Measurements from ENCODE around the gene FCN2. TPM values are rescaled to one million over a fixed set of nuclear protein-coding genes. Genes with fewer than 3 reads are reported as not detected.

Gene FCN2
- total RNA-seq, 1 donor from 2014 or later: not detected

DNA sequence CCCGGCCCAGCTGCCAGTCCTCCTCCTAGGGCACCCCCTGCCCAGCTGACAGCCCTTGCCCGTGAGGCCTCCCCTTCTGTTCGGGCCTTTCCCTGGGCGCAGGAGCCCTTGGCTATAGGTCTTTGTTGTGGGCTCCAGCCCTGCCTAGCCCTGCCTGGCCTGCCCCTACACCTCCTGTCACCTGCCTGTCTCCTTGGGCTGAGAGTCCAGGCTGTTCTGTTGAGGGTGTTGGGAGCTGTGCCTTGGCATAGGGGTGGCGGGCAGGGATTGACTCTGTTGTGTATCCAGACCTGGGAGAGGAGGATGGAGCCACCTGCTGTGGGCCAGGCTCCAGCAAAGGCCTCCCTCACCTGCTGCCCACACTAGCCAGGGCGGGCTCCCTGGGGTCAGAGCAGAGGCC lies 11.6 kb downstream of the FCN2 start:
- H3K27me3 Mint-ChIP-seq (ENCODE audit: low read depth): peaks cover 2% of the 10 kb centered on the region
- H3K27ac Mint-ChIP-seq: no peak overlapping the region
- TF ChIP-seq CTCF (IDR thresholded peaks at IDR 0.05; ENCODE audit: unreplicated experiment): no peak
- H3K9me3 Mint-ChIP-seq: no peaks in the 10 kb centered on the region
- peaks cover 21% of the 10 kb centered on the region for H3K4me1 Mint-ChIP-seq
- peak in 1 of 2 experiments; percentile 14 for DNase-seq (ENCODE audit: low spot score in 2 of 2, unreplicated experiment in 2 of 2)
- H3K36me3 Mint-ChIP-seq: no peaks in the 10 kb centered on the region
- no peak overlapping the region for H3K4me3 Mint-ChIP-seq

- H3K36me3 Mint-ChIP-seq: no peaks in the 10 kb centered on the region
- H3K4me3 Mint-ChIP-seq: no peak overlapping the region
- TF ChIP-seq CTCF (IDR thresholded peaks at IDR 0.05; ENCODE audit: unreplicated experiment): no peak
- H3K27ac Mint-ChIP-seq: no peak overlapping the region
- H3K27me3 Mint-ChIP-seq (ENCODE audit: low read depth): peaks cover under 1% of the 10 kb centered on the region
- H3K9me3 Mint-ChIP-seq: no peaks in the 10 kb centered on the region
- peak in 1 of 2 experiments; percentile 24 for DNase-seq (ENCODE audit: low spot score in 2 of 2, unreplicated experiment in 2 of 2)
- peaks cover 21% of the 10 kb centered on the region for H3K4me1 Mint-ChIP-seq
Observed at GRCh38 chr9:134892820-134893420, 12.3 kb downstream of the FCN2 start.

DNA sequence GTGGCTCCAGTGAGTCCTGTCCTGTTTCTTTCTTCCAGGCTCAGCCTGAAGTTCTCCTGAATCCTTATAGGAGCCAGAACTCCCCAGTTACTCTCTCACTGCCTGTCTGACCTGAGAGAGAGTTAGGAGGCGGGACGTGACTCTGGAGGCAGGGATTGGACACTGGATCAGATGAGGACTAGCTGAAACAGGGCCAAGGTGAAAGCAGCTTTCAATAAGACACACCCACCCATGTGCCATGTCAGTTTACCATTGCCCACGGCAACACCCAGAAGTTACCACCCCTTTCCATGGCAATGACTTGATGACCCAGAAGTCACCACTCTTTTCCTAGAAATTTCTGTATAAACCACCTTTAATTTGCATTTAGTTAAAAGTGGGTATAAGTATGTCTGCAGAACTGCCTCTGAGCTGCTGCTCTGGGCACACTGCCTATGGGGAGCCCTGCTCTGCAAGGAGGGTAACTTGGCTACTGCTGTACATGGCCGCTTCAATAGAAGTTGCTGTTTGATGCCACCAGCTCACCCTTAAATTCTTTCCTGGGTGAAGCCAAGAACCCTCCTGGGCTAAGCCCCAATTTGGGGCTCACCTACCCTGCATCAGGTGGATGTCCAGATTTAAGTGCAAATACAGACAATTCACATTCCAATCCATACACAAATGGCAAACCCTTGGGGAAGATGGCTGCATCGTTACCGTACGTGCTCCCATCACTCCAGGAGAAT lies 13.7 kb downstream of the FCN2 start:
- Mint-ChIP-seq H3K27ac (no peak overlapping the region), H3K4me1 (peaks cover 21% of the 10 kb centered on the region), H3K36me3 (peaks cover 2% of the 10 kb centered on the region), H3K27me3 (ENCODE audit: low read depth) (peaks cover 1% of the 10 kb centered on the region), H3K9me3 (peaks cover 7% of the 10 kb centered on the region), H3K4me3 (no peak overlapping the region)
- peak in 1 of 2 experiments; percentile 13 for DNase-seq (ENCODE audit: low spot score in 2 of 2, unreplicated experiment in 2 of 2)
- no peak for TF ChIP-seq CTCF (IDR thresholded peaks at IDR 0.05; ENCODE audit: unreplicated experiment)

GRCh38 chr9:134895097-134895496 lies 14.5 kb downstream of the FCN2 start:
- peaks cover 1% of the 10 kb centered on the region for H3K27me3 Mint-ChIP-seq (ENCODE audit: low read depth)
- peak overlapping the region; percentile 25 for H3K27ac Mint-ChIP-seq
- peaks cover 2% of the 10 kb centered on the region for H3K36me3 Mint-ChIP-seq
- TF ChIP-seq CTCF (IDR thresholded peaks at IDR 0.05; ENCODE audit: unreplicated experiment): no peak
- peaks cover 13% of the 10 kb centered on the region for H3K9me3 Mint-ChIP-seq
- H3K4me3 Mint-ChIP-seq: no peak overlapping the region
- no peak for DNase-seq (ENCODE audit: low spot score in 2 of 2, unreplicated experiment in 2 of 2)
- peaks cover 21% of the 10 kb centered on the region for H3K4me1 Mint-ChIP-seq

GRCh38 chr9:134895567-134895907 lies 14.9 kb downstream of the FCN2 start:
- TF ChIP-seq CTCF (IDR thresholded peaks at IDR 0.05; ENCODE audit: unreplicated experiment): no peak
- Mint-ChIP-seq H3K9me3 (peaks cover 14% of the 10 kb centered on the region), H3K36me3 (peaks cover 2% of the 10 kb centered on the region), H3K27me3 (ENCODE audit: low read depth) (peaks cover 1% of the 10 kb centered on the region), H3K4me1 (peaks cover 21% of the 10 kb centered on the region), H3K4me3 (no peak overlapping the region), H3K27ac (peak overlapping the region; percentile 25)
- no peak for DNase-seq (ENCODE audit: low spot score in 2 of 2, unreplicated experiment in 2 of 2)

Data from mesothelial cell of epicardium (in vitro differentiated cells).